T47D (cell line): ENCODE data around the gene BRD9.

Source experiments
- DNase-seq, 2 experiments: peaks; one replicate each; pipeline versions ENCODE4 v3.0.0 to v3.0.0-alpha.2; 2011 to 2012; ENCODE audit warnings: low read depth in 1 of 2, low spot score in 1 of 2
- JUND ChIP-seq: IDR thresholded peaks from 2 replicates; pipeline ENCODE4 v1.6.1; 2012; ENCODE audit warnings: low read depth
- in situ Hi-C: cut with HindIII; loops from 2 replicates; pipeline ENCODE4 v1.10.0; 2016; ENCODE audit warnings: low sequenced_read_pairs, low pct_unique_long_range_greater_than_20kb

BRD9 gene

DNA sequence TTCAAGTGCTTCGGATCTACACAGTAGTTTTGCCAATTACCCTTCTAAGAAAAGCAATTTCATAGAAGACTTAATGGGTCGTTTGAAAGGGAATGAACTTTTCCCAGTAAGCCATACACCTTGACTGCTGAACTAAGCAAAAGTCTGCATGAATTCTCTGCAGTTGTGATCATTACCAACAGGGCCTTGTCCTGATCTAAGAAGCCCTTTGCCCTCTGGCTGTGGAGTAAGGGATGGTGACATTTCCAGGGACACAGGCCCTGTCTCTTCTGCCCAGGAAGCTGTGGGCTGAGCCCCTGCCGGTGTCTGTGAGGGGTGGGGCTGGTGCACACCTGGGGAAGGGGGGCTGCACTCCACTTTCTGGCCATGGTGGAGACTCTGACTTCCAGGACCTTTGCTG lies 72.4 kb downstream of the BRD9 start:
- no peak for TF ChIP-seq JUND
- no peak for DNase-seq
- in situ Hi-C loops, result no loop called here

DNA sequence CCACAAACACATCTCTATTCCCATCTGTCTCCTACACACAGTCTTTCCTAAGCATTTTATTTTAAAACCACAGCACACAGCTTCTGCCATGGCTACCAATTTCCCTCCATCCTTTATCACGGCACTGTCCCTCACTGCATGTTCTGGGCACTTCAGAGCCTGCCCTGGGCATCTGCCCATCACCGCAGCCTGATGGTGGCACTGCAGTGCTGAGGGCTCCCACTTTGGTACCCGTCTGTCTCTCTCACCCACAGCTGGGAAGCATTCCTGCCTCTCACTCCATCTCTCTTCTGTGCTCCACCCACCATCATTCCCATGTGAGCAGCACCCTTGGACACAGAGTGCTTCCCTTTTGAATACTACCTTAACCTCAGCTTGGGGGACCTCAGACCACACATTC lies 73.5 kb downstream of the BRD9 start:
- in situ Hi-C loops, result no loop called here
- no peak for DNase-seq
- TF ChIP-seq JUND, result no peak

DNA sequence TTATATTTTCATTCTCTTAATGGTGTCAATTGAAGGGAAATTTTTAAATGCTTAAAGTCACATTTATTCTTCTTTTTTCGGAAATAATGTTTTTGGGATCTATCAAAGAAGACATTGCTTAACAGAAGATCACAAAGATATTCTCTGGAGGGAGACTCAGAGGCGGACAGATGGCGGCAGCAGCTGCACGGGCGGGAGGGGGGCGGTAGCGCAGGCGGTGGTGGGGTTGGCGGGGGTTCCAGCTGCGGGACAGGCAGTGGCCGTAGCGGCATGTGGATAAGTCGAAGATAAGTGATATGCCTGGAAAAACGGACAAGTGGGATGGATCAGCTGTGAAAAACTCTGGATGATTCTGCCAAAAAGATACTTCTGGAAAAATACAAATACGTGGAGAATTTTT lies 76.4 kb downstream of the BRD9 start:
- in situ Hi-C loops, result no loop called here
- no peak for TF ChIP-seq JUND
- no peak for DNase-seq

GRCh38 chr5:815449-815848 lies 77.2 kb downstream of the BRD9 start:
- no peak for DNase-seq
- in situ Hi-C loops, result no loop called here
- no peak for TF ChIP-seq JUND
